Measurements from ENCODE around the gene KIF6.
"Not testable (repeated sequence)": the region's sequence is repeated elsewhere in the genome, so short reads cannot be mapped to it uniquely, and the experiment has no call there.

The KIF6 gene

DNA sequence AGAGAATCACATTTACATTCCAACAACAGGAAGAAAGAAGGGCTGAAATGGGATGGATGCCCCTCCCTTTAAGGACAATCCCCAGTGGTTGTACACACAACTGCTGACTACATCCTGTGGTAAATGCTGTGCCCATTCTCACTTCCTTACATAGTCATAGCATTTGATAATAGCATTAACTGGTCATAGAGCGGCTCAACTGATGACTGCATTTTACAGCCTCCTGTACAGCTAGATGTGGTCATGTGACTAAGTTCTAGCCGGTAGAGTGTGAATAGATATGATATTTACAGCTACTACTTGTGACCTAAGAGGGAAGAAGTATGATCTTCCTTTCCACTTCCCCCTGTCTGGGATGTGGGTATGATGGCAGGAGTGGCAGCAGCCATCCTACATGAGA is 435.7 kb downstream of the KIF6 start:
- DNase-seq (ENCODE audit: low read depth): no peak

DNA sequence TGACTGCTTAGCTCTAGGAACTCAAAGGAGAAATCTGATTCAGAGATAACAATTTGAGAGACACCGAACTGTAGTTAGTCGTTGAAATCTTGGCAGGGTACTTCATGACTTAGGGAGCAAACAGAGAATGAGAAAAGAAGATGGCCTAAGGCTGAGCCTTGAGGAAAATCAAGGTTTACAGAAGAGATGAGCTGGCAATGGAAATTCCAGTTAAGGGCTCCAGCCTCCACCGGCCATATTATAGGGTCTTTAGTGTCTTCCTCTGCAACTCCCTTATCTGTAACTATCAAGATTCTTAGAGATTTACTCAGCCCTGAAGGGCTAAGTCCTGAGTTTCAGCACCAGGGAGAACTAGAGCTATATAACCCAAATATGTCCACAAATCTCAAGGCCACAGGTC is 437.6 kb downstream of the KIF6 start:
- no peak for DNase-seq (ENCODE audit: low read depth)

DNA sequence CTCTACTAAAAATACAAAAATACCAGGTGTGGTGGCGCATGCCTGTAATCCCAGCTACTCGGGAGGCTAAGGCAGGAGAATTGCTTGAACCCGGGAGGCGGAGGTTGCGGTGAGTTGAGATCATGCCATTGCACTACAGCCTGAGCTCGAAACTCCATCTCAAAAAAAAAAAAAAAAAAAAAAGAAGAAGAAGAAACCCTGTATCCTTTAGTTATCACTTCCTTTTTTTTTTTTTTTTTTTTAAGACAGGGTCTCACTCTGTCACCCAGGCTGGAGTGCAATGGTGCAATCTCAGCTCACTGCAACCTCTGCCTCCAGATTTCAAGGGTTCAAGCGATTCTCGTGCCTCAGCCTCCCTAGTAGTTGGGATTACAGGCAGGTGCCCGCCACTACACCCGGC is 438.6 kb downstream of the KIF6 start:
- DNase-seq (ENCODE audit: low read depth): not testable (repeated sequence)

DNA sequence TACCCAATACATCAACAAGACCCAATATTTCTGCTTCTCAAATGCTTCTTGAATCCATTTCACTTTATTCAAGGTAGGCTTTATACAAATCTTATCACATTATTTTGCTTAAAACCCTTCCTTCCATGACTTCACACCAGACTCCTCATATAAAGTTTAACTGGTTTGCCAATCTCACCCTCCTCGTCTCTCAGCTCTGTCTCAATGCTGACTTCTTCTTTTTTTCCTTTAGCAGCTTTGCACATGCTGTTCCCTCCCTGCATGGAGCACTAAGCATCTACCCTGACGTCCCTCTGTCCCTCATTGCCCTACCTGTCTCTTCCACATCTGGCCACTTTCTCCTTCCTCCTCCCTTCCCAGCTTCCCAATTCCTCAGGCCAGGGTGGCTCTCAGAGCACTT is 442.4 kb downstream of the KIF6 start:
- no peak for DNase-seq (ENCODE audit: low read depth)

DNA sequence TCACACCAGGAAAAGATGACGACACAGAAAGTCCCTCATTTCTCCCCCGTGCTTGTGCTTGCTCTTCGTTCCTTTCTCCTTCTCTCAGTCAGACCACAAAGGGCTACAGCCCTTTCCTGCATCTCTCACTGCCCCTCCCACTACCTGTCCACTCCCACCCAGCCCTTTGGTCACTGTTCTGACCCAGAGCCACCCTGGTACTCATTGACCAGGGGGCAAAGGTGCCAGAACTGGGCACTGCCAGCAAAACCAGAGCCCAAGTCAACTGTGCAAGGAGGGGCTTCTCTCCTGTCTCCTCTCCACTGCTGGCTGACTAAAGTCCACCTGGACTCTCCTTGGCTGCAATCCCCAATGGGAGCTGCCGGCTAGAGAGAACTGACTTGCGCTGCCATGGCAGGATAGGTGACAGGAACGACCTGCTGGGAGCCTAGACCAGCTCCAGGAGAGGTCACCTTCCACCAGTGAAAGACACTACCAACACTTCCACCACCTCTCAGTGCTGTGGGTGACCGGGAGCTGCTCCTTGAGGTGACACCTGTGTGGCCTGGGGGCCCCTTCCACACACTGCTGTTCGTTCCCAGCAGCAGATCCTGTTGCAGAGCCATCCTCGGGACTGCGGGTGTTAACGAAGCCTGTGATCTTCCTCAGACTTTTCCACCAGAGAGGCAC is 443.8 kb downstream of the KIF6 start:
- no peak for DNase-seq (ENCODE audit: low read depth)

DNA sequence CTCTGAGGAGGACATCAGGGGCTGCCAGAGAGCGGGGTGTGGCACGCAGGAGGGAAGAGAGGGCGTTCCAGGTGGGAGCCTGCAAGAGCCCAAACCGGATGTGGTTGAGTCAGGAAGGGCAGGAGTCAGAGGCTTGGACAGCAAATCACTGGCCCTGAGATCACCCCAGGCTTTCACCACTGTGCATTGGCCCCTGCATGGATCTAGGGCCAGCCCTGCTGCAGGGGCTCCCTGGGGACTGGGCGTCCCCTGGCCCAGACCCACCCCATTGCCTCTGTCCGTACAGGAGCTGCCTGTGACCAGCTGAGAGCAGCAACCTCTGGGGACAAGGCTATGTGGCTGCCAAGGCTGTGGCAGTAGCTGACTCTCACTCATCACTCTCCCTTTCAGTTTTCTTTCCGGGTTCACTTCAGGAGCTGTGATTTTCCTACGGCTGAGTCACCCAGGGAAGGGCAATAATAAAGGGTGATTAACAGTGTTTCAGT is 444.9 kb downstream of the KIF6 start:
- no peak for DNase-seq (ENCODE audit: low read depth)
